GM19463 (cell line): ENCODE results near the gene SRMS.
"Not testable (repeated sequence)": the region's sequence is repeated elsewhere in the genome, so short reads cannot be mapped to it uniquely, and the experiment has no call there.

Source experiments
- ATAC-seq: cut with Tn5 transposase; IDR thresholded peaks from one replicate; pipeline ENCODE4 v1.9.1; 2021; ENCODE audit warnings: mild to moderate bottlenecking, moderate library complexity; ENCODE audit not compliant: unreplicated experiment

SRMS gene

DNA sequence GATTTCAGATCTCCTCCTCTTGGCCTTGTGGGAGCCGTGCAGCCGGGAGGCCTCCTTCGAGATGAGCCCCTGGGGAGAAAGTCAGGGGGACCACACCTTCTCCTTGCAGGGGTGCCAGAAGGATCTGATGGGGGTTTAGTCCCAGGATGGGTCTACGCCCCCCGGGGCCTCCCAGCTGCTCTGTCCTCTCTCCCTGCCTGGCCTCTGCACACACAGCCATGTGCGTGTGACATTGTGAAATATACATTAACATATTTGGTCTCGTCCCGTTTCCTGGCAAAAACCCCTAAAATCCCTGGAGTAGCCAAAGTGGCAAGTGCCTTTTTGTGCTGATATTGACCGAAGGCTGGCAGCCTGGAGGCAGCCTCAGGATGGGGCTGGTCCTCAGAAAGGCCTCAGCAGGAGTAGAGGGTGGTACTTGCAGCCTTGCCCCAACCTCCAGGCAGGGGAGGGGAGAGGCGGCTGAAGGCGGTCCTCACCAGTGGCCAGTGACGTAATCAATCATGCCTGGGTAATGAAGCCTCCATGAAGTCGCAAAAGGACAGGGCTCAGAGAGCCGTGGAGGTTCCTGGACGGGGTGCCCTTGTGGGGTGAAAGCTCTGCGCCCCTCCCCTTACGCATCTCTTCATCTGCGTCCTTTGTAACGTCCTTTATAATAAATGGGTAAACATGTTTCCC is 31.6 kb upstream of the SRMS start:
- ATAC-seq, result no peak

DNA sequence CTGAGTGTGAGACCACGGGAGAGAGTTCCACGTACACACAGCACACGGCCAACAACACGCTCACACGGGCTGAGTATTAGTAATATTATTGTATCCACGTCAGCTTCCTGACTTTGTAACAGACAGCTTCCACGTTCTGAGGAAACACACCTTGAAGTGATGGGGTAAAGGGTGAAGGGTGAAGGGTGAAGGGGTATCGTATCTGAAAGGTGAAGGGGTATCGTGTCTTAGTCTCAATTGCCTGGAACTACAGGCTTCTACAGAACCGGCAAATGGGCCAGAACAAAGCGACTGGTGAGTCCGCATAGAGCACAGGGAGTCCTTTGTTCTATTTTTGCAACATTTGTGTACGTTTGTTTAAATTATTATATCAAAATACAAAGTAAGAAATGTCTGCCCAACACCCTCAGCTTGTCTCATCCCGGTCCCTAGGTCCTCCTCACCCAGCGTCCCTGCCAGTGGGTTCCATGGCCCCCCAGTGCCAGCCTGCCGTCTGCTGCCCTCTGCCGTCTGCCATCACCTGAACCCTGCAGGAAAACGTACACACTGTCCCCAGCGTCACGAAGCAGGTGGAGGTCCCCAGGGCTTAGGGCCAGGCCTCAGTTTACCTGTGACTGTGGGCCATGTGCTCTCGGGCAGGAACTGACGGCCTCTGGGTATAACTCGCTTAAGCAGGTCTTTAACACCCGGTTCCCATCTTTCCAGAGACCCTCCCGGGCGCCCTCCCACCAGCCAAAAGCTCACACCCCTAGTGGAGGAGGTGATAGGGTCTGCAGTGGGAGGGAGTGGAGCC is 30.9 kb upstream of the SRMS start:
- no peak for ATAC-seq

DNA sequence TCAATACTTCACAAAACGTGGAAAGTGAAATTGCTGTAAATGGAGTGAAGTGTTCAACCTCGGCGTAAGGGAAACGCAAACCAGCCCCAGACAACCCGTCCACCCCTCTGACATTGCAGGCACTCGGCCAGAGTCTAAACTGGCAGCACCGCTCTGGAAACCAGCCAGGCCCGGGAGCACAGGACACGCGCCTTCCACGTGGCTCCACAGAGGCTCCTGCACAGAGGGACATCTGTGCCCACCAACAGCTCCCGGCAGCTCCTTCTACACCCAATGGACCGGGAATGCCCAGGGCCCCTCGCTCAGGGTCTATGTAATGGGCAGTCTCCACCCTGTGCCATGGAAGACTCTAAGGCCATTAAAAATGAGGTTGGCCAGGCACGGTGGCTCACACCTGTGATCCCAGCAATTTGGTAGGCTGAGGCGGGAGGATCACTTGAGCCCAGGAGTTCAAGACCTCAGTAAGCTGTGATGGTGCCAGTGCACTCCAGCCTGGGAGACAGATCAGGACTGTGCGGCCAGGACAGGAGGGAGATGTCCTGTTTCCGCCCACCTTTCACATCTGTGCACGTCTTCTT is 29.9 kb upstream of the SRMS start:
- no peak for ATAC-seq

DNA sequence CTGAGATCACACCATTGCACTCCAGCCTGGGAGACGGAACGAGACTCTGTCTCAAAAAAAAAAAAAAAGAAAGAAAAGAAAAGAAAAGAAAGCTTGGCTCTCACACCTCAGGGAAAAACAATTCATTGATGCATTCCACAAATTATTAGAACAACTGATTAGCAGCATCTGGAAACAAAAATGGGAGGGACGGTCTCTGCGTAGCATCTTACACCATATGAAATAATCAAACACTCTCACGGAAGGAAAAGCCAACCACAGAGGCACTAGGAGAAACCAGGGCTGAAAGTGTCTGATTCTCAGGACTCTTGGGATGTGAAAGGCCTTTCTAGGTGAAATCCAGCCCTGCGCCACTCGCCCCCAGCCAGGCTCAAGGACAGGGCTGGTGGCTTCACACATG is 28.8 kb upstream of the SRMS start:
- ATAC-seq, result no peak

DNA sequence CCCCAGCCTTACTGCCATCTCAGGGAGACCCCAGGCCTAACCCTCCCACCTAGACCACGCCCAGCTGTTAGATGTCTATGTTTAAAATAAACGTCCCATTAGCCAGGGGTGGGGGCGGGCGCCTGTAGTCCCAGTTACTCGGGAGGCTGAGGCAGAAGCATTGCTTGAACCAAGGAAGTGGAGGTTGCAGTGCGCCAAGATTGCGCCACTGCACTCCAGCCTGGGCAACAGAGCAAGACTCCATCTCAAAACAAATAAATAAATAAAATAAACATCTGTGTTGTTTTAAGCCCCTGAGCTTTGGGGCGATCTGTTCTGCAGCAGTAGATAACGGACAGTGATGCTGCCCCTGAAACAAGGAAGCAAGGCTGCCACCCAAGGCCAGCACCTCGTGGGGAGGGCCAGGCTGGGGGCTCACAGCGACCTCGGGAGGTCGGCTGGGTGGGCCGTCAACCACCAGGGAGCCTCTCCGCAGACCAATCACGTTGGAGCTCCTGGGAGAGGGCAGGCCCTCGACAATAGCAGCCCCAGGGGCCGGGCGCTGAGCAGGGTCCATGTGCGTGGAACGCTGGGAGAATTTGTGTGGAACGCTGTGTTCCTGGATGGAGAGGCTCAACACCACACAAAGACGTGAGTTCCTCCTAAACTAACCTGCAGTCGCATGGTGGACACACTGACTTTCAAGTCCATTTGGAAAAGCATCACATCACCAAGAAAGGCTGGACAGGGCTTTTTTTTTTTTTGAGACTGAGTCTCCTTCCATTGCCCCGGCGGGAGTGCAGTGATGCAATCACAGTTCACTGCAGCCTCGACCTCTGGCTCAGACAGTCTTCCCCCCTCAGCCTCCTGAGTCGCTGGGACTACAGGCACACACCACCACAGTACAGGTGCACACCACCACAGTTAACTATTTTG is 27.5 kb upstream of the SRMS start:
- no peak for ATAC-seq

DNA sequence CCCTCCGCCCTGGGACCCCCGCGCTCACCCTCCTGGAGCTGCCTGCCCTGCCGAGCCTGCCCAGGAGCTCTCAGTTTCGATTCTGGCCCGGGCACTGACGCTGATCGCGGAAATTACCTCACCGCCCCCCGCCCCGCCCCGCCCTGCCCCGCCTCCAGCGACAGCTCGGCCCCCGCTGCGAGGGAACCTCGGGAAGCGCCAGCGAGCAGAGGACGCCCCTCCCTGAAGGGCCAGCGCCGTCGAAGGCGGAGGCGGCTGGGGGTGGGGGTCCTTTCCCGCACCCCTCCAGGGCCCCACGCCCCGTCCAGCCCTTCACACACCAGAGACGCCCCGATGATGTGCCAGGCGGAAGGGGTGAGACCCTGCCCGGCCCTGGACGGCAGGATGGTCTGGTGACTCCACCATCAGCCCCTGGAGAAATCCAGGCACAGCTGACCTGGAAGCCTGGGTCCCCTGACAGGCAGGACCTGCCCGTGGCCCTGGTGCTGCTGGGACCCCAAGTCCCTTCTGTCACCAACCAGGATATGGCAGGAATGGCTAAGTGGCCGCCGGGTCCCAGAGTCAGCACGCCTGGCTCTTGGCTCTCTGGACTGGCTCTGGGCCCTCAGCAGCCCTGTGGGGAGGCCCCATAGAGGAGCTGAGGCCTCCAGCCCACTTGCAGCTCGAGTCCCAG is 26.7 kb upstream of the SRMS start, which contains the start of gene HELZ2:
Gene HELZ2, minus strand, starts transcription at position 84 of the 673 bp plus-strand sequence. CDS start 1,854 bp downstream, outside the sequence.
- peak; percentile 68 for ATAC-seq

DNA sequence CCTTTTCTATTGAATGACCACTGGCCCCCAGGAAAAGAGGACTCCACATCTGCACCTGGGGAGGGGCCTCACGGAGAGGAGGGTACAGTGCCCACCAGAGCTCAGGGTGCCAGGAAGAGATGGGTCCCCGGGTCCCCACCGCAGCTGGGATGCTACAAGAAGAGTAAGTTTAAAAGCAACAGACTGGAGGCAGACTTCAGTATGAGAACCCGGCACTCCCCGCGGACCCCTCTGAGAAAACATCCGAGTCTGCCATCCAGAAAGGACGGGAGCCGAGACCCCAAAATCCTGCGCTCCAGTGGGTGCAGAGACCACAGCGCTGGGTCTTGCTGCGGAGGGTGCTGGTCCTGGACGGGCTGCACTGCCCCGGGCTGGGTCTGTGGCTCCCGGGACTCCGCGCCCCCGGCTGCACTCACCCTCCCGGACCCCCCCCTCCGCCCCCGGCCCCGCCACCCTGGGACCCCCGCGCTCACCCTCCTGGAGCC is 26.1 kb upstream of the SRMS start:
- no peak for ATAC-seq

DNA sequence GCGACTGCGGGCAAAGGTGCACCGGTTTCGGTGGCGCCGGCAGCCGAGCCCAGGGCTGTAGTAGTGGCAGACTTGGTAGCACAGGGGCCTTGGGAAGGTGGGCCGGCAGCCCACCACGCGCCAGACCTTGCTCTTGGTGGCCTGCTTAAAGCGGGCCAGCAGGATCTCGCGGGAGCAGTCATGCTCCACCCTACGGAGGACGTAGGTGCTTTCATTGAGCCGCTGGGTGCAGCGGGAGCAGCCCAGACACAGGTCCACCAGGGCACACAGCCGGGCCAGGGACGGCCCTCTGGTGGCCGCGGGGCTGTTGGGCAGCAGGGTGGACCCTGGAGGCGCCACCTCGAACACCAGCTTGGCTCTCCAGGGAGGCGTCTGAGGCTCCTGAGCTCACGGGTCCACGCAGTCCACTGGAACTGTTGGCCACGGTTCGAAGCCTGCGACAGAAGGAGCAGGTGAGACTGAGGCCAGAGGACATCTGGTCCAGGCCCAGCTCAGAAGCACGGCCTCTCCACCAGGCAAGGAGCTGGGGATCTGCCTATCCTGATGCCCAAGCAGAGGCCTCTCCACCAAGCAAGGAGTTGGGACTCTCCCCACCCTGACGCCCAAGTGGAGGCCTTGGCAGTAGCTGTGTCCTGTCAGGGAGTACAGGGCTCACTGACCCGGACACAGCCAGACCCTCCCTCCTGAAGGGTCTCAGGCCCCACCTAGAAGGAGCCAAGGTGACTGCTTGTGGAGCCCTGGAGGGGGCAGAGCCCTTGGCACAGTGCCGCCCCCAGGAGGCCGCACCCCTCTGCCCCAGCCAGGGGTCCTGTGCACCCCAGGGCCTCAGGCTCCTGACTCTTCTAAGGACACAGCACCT is 25.5 kb upstream of the SRMS start:
- no peak for ATAC-seq

DNA sequence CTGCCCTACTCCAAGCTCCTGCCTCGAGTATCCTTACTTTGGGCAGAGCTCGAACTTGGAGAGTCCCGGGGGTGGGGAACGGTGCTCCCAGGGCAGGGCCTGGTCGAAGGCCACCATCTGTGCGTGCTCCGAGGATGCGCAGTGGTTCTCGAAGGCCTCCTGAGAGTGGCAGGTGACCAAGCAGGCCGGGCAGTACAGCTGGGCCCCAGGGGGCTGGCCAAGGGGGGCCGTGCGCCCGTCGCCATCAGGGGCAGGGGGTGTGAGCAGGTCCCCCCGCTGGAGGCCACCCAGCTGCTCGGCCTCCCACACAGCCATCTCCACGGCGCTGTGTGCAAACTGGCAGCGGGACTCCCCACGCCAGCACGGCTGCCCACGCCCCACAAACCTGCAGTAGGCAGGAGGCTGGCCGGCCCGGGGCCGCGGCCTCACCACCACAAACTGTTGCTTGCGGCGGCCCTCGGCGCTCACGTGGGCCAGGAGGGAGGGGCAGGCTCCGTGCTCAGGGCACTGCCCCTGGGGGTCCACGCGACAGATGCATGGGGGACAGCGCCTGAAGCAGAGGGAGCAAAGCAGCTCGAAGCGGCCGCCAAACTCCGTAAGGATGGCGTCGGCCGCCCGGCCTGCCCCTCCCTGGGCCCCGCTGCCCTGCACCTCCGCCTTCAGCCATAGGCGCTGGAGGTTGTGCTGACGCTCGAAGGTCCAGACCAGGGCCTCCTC is 24.7 kb upstream of the SRMS start:
- ATAC-seq, result no peak

DNA sequence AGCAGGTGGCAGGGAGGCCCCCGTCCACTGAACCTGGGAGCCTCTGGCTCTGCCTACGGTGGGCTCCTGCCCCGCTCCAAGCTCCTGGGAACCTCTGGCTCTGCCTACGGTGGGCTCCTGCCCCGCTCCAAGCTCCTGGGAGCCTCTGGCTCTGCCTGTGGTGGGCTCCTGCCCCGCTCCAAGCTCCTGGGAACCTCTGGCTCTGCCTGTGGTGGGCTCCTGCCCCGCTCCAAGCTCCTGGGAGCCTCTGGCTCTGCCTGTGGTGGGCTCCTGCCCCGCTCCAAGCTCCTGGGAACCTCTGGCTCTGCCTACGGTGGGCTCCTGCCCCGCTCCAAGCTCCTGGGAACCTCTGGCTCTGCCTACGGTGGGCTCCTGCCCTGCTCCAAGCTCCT is 23.5 kb upstream of the SRMS start:
- ATAC-seq, result not testable (repeated sequence)

DNA sequence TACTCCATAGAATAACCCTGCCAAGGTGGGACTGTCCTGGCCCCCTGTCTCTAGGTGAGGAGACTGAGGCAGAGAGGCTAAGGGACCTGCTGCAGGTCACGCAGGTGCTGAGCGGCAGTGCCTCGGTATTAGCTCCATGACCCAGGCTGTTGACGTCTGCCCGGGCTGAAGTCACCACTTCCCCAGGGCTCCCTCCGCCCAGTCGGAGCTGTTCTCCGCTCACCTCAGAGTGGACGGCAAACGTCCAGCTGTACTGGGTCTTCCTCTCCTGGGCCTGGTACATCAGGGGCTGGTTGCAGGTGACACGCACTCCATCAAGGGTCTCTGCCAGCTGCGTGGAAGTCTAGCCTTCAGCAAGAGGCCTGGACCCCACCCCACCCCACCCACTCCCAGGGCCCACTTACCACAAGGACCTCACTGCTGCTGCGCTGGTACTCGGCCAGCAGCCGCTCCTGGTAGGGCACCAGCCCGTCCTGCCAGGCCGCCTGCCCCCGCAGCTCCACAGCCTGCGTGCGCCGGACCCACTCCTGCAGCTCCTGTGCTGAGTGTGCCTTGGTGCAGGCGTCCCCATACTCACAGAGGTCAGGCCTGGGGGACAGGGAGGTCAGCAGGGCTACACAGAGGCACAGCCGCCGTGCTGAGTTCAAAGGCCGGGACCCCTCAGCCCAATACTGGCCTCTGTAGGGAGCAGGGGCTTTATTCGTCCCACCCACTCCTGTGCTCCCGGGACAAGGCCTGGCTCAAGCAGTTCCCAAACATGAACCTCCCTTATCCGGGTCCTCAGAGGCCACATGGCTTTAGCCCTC is 22.9 kb upstream of the SRMS start:
- ATAC-seq, result no peak

DNA sequence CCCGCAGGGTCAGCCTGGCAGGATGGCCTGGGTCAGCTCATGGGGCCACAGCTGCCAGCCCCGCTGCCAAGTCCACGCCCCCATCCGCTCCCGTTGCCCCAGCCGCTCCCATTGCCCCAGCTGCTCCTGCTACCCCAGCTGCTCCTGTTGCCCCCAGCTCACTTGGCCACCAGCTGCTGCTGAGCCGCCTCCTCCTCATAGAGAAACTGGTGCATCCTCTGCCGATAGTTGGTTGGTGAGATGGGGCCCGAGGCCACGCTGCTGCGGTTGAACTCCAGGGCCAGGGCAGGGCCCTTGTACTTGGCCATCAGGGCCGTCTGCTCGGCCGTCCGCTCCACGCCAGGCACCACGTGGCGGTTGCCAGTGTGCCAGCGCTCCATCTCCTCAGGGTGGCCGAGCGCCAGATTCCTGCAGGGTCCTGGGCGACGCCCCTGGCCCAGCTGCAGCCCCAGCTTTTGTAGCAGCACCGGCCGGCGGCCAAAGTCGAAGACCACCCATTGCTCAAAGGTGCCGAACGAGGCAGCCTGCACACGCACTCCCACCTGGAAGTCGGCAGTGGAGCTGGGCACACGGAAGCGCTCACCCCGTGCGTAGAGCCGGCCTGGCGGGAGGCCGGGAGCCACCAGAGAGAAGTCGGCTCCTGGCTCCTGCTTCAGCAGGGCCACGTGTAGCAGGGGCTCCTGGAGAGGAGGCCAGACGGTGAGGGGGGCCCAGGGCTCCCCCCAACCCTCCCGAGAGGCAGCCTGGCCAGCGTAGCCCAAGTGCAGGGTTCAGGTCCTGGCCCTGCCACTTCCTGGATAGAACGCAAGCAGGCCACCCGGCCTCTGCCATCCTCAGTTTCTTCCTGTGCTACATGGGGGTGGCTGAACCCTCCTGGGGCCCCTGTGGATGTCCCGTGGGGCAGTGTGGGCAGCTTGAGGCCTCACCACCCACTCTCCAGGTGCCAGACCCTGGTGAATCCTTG is 21.7 kb upstream of the SRMS start:
- no peak for ATAC-seq

DNA sequence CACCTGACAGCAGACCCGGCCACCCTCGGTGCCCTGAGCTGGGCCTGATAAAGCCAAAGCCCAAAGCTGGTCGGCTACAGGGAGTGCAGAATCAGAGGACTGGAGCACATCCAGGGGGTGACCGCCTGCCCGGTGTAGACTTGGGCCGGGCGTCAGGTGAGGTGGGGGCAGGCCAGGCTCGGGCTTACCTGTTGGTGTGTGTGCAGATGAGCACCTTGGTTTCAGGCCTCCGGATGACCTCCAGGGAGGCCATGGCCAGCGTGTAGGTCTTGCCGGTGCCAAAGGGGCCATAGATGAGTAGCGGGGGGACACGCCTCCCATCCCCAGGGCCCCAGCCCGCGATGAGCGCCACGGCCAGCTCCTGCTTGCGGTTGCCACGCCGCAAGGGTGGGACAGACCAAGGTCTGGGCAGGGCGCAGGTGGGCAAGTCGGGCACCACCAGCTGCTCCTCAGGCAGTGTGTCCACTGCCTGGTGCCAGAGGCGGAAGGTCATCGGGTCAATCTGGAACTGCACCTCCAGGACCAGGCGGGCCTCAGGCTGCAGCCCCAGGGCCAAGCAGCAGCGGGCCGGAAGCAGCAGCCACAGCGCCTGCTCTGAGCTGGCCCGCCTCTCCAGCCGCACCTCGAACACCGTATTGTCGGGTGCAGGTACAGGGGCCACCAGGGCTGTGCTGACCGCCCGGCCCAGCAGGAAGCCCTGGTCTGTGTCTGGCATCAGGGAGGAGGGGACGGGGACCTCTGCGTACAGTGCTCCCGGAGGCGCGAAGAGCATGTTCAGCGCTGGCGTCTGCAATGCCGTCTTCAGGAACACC is 20.8 kb upstream of the SRMS start:
- no peak for ATAC-seq

DNA sequence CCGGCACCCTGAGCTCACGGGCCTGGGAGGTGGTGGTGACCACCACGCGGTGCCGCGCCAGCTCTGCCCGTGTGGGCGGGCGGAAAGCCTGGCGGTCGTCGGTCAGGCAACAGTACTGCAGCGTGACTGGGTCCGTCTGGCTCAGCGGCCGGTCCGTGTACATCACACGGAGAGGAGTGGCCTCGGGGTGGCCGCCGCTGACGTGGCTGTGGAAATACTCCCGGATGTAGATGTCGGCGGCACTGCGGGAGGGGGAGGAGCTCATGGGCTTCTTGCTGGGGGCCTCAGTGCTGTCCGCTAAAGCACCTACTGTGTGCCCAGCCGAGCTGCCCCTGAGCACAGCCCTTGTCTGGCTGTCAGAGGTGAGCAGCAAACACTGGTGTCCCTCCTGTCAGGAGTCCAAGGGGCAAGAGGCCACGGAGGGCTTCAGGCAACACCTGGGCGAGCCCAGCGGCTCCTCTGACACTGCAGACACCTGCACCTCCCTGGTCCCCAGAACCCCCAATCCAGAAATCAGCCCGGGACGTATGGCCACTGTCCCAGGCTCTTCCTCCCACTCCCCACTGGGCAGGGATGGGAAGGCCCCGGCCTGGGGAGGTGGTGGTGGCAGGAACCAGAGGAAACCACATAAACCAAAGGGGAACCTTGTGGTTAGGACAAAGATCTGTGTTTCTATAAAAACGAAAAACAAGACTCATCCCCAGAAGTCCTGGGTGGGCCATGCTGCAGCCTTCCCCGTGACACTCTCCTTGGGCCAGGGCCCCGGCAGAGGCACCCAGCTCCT is 20.0 kb upstream of the SRMS start:
- ATAC-seq, result peak; percentile 70

DNA sequence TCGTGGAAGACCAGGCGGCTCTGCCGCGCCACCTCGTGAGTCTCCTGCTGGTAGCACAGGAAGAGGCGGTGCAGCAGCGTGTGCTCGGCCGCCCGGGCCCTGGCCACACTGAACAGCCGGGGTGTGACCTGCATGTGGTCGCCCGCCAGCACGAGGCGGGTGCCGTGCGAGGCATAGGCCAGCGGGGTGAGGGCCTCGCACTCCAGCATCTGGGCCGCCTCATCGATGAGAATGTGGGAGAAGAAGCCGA is 19.5 kb upstream of the SRMS start:
- ATAC-seq, result no peak
